Superior temporal gyrus (tissue), 1 donor: Measurements from ENCODE around the gene WNT5A.

Experiments used
- DNase-seq: peaks from one replicate; pipeline ENCODE4 v3.0.0-alpha.2; 2016; ENCODE audit errors: extremely low spot score

Gene WNT5A

DNA sequence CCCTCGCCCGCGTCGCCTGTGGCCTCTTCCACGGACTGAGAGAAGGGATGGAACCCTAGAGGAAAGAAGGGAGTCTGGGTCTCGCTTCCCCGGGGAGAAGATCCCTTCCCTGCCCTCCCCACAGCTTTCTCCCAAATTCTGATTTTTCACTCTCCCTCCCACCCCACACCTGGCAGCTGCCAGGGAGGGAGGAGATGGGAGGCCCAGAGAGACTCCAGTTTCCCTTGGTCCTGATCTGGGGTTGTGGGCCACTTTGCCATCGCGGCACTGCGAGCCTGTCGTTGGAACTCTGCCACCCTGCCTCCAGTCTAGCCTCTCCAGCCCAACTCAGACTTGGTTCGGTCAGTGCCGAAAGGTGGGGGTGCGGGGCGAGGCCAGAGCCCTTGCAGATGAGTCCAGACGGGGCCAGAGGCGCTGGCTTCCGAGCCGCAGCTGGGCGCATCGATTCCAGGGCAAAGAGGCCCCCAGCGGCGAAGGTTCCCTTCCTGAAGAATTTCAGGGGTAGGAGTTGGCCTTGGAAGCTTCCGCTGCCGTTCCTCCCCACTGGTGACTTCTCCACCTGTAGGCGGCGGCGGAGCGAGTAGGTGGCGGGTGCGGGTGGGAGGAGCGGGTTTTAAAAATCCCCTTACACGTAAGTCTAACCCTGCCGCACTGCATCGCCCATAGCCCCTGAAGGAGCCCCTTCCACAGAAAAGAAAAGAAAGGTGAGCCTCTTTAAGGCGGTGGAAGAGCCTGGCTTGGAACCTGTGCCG, 5.2 kb downstream of the WNT5A start:
- no peak for DNase-seq

DNA sequence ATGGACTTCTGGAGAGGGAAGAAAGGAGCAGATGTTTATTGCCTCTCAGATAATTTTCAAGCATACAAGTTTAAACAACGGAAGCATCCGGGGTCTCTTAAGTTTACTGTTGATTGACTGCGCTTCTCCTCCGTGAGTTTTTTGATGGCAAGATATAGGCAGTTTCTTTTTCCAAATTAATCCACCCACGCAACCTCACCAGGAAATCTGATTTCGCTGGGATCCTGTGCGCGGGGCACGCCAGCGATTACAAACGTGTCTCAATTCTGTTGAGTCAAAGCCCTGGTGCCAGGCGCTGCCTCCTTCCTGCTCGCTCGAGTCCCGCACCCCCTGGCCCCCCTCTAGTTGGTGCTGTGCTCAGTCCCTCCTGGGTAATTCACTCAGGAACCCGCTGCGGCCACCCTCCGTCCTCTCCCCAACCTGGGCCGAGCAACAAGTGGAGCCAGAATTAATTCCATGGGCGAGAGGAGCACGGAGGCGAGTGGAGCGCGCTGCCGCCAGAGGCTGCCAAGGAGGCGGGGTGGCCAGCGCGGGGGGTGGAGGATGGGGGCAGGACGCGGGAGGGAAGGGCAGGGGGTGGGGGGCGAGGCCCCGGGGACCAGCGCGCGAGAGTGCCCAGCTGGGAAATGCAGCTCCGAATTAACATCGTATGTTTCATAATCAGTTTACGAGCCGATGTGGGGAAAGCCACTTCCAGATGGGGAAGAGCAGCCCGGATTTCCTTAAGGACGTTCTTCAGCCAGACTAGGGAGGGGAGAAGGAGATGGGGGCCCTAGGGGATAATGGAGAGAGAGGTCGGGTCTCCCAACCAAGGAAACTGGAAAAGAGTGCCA, 6.0 kb downstream of the WNT5A start:
- DNase-seq: no peak

DNA sequence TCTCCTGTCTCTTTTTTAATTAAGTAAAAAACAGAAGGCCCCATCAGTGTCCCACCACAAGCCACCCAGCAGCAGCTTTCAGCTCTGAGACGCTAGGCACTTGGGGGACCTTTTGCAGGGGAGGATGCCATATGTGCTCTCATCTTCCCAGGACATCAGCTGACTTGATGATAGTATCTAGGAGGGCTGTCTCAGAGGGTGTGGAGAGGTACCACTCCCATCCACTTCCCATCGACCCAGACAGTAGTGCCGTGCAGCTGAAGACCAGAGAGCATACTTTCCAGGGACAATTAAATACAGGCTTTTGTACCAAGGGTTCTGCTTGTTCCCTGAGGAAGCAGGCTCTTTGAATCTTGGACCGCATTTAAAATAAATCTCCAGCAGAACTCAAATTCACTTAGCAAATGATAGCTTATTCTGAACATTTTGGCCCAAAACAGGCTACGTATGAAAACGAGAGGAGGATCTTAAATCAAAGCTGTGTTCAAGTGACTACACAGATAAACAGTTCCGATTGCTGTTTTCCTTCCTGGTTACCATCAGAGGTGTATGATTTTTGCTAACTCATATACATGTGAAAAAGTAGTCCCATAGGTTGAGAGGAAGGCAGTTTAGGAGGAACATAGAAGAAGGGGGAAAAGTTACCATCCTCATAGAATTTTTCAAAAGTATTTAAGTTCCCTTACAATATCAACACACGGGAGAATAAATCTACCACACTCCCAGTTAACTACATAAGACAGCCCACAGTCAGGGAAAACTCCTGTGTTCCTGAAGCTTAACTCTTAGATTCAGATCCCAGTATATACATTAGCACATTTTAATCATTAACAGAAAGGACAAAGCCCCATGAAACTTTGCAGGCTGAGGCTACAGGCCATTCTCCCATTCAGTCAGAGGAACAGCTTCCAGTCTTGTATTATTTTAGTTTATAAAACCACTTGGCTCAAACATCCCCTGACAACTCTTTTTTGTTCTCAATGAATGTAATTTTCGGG, 9.5 kb downstream of the WNT5A start:
- no peak for DNase-seq

- no peak for DNase-seq
Measured at GRCh38 chr3:55476515-55476914, 10.6 kb downstream of the WNT5A start.

- no peak for DNase-seq
Measured at GRCh38 chr3:55474213-55474632, 12.9 kb downstream of the WNT5A start.

- no peak for DNase-seq
Measured at GRCh38 chr3:55473788-55474187, 13.3 kb downstream of the WNT5A start.

DNA sequence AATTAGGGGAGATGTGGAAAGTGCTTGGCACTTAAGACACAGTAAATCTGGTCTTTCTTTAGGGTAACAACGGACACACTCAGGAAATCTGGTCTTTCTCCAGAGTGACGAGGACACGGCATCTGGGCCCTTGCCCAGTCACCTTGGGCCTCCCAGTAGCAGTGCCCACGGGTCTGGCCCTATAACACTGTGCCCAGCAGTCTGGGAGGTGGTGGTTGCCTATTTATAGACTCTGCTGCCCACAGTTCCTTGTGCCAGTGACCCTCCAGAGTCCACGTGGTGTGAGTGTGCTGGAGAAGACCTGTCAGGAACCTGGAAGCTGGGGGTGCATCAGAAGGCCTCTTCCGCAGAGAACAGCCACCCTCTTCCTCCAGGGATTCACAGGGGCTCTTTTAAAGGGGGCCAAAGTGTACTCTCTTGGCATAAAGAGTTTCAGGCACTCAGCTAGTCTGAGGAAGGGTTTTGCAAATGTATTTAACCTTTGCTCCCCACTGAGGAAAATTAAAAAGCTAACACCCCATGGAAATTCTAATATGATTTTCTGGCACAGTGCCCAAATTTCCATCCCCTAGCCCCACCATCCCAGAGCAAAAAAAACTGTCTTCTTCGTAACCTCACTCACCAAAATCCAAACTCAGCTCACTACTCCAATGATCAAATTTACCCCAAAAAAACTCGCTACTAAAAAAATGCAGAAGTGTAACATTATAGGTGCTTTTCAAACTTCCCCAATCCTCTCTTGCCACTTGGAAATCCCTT, 15.4 kb downstream of the WNT5A start:
- DNase-seq: no peak

DNA sequence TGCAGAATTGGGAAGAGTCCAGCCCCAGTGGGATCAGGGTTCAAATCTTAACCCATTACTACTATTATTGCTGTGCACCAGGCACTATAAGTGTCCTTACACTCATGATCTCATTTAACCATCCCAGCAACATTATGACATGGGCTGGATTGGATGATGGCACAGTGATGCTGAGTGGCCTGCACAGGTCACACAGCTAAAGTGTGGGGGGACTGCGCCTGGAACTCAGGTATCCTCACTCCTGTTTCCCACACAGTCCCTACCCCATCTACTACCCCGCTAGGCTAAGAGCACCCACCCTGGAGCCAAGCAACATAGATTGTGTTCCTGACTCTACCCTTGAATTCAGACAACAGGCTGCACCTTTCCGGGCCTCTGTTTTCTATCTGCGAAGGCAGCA, 16.0 kb downstream of the WNT5A start:
- DNase-seq: no peak

DNA sequence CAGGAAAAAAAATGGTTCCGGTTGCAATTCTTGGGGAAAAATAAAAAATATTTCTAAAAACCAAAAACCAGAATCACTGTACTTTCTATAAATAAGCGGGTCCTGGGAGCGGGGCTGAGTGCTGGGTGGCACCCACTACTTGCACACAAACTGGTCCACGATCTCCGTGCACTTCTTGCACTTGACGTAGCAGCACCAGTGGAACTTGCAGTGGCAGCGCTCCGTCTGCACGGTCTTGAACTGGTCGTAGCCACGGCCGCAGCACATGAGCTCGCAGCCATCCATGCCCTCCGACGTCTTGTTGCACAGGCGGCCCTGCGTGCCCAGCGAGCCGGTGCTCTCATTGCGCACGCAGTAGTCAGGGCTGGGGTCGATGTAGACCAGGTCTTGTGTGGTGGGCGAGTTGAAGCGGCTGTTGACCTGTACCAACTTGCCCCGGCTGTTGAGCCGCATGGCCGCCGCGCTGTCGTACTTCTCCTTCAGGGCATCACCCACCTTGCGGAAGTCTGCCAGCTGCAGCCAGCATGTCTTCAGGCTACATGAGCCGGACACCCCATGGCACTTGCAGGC, 17.1 kb downstream of the WNT5A start:
- DNase-seq: no peak

- no peak for DNase-seq
Measured at GRCh38 chr3:55468251-55468650, 18.9 kb downstream of the WNT5A start.

DNA sequence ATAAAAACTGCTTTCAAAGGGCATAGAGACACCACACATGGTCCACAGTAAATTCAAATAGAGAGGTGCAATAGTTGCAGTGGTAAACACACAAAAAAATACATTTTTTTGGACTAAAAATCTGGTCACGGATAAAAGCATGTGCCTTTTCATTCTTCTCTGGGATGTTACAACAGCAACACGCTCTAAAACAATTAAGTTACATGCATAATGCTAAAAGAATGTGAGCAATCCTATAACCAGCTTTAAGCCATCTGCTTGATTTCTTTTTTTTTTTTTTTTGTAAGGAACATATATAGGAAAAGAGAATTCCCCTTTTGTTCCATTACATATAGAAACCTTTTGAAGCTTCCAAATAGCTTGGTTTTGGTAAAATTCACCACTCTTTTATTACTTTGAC, 20.0 kb downstream of the WNT5A start:
- DNase-seq: no peak

DNA sequence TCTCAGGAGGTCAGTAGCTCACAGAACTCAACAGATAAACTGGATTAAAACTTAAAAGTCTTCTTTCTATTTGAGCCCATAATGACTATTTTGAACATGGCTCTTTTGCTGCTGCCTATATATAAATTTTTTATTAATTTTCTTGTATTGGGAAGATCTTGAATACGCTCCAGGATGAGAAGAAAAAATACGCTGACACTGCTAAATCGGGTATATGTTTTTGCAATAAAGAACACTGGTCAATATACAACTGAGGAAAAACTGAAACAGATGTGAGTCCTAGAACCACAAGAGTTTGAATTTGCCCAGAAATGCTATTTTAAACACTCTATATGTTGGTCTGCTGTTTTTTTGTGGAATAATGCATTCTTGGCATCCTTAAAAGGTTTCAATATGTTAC, 20.6 kb downstream of the WNT5A start:
- no peak for DNase-seq

- no peak for DNase-seq
Measured at GRCh38 chr3:55461896-55462295, 25.2 kb downstream of the WNT5A start.

DNA sequence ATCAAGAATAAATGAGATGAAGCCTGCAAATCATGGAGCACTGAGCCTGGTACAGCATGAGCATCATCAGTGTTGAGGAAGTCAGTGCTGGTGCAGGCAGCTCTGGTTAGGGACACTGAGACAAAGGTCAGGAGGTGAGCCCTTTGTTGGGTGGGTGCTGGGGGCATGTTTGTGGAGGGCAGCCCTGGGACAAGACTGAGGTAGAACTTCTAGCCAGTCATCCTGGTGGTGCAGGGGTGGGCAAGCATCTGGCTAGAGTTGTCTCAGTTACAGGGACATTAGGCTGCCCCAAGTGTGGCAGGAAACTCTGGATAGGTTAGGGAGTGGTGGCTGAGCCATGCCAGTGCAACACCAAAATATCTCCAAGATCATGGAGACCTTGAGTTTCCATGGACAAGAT, 27.3 kb downstream of the WNT5A start:
- no peak for DNase-seq

DNA sequence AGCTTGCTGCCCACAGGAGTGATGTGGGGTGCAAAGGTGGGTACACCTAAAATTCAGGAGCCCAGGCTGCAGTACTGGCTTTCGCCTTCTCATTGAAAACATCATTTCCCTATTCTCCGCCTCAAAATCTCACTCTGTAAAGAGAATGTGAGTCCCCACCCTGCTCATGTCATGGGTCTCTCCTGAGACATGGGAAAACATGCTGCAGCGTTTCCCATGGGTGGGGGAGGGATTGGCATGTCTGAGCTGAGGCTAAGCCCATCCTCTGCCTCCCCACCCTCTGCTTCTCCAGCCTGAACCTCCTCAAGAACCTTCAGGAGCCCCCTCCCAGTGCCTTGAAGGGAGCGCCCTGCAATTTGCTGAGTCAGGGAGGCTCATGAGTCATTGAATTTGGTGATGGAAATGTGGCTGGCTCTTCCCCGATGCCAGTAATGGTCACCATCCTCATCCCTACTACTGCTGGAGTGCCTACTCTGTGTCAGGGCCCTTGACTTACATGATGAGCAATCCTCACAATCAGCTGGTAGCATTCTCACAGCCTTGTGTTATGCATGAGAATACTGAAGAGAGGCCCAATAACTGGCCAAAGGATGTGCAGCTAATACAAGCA, 28.8 kb downstream of the WNT5A start:
- DNase-seq: no peak

DNA sequence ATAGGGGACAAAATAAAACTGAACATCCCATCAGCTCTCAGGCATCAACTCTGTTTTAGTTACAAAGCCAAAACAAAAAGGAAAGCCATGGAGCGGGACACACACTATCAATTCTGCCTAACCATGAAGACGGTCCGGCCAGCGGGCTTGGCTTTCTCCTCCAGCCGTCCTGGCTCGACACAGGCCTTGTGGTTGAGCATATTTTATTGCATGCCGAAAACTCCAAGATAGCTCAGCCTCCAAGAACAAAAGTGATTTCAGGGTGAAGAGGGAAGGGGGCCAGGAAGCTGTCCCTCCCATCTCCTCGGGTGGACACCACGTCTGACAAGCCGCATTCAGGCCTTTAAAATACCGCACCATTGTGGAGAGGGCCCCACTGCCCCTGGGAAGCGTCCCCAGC, 31.2 kb downstream of the WNT5A start:
- DNase-seq: no peak

DNA sequence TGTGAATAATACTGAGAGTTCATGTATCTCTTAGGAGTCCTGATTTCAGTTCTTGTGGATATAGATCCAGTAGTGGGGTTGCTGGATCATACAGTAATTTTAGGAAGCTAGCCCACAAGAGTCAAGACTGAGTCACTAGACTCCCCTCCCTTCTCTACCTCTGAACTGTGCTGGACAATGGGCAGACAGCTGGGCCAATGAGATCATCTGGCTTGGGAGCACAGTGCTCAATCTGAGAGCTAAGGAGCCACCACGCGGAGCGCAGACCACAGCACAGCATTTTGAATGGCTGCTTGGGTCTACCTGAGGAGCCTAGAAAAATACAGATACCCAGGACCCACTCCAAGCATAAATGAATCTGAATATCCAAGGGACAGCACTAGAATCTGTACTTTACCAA, 32.5 kb downstream of the WNT5A start:
- no peak for DNase-seq

GRCh38 chr3:55453886-55454496, 33.1 kb downstream of the WNT5A start:
- DNase-seq: no peak

- DNase-seq: no peak
Measured at GRCh38 chr3:55452886-55453285, 34.2 kb downstream of the WNT5A start.

DNA sequence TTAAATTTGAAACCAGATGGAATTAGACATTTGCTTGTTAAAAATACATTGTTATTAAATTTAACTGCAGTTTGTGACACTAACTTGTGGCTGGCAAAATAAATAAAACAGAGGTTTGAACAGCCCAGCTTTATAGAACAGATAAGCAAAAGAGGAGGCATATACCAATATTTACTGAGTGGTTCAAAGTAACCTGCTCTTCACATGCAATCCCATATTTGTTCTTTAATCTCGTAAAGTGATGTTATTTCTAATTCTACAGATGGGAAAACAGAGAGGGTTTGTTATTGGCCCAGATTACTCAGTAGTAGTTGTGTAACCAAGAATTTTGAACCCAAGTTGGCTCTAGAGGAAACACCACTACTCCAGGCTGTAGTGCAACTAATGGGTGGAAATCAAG, 37.6 kb downstream of the WNT5A start:
- no peak for DNase-seq
